GM12878 (cell line): ENCODE results near the gene RANBP17. TPM values are rescaled to one million over a fixed set of nuclear protein-coding genes. Genes with fewer than 3 reads are reported as not detected.

Source experiments
- ATAC-seq: fragments of 200-7000 bp; cut with Tn5 transposase; 3 replicates; pipeline ENCODE4 v1.9.1; 2020; ENCODE audit warnings: mild to moderate bottlenecking, moderate library complexity
- BruUV-seq: library from RNA; stranded (reverse); fragments of 400-500 nt; replicated peaks from 2 replicates; lab custom pipeline; 2021; lab: Mats Ljungman, UMichigan
- CTCF ChIA-PET: fragments of 300-600 bp; sonication (Branson Sonifier 250); formaldehyde crosslinking; extraction: SDS; loops from one replicate; lab custom pipeline; 2021; ENCODE audit warnings: inconsistent platforms; lab: Yijun Ruan, JAX
- POLR2A ChIA-PET: fragments of 350-600 bp; formaldehyde crosslinking; extraction: SDS; loops from one replicate; lab custom pipeline; 2021; ENCODE audit warnings: inconsistent platforms; lab: Charles Lee
- RAD21 ChIA-PET: fragments of 300-600 bp; sonication (Branson Sonifier 250); formaldehyde crosslinking; loops from one replicate; lab custom pipeline; 2023; ENCODE audit warnings: antibody characterized with exemption; ENCODE audit not compliant: unreplicated experiment; lab: Charles Lee
- SMC1A ChIA-PET: fragments of 300-600 bp; sonication (Branson Sonifier 250); formaldehyde crosslinking; loops from one replicate; lab custom pipeline; 2023; ENCODE audit not compliant: unreplicated experiment, uncharacterized antibody; lab: Charles Lee
- DNase-seq: peaks from one replicate; pipeline ENCODE4 v3.0.0-alpha.2; 2011; ENCODE audit warnings: low read depth, low spot score
- FAIRE-seq: peaks from 3 replicates; lab custom pipeline; 2011; peaks lifted over from hg19 to GRCh38; lab: Jason Lieb, UNC
- H2AFZ ChIP-seq: 2 replicates; pipeline ENCODE4 v1.6.0; 2011; ENCODE audit warnings: low read depth, low read length, control low read depth; ENCODE audit not compliant: control insufficient read depth
- H3K27ac ChIP-seq: 2 replicates; pipeline ENCODE4 v1.5.1; 2011; ENCODE audit warnings: control low read depth; ENCODE audit not compliant: control insufficient read depth, insufficient read depth
- H3K27me3 ChIP-seq, 2 experiments: replicated peaks in 1 of 2; 2 replicates each; pipeline versions ENCODE4 v1.6.0 to v1.6.1; 2011; ENCODE audit warnings: low read length in 1 of 2; ENCODE audit not compliant: control insufficient read depth in 2 of 2, insufficient read depth in 2 of 2
- H3K36me3 ChIP-seq, 2 experiments: 2 replicates each; pipeline ENCODE4 v1.5.1; 2011; ENCODE audit warnings: low read length in 1 of 2; ENCODE audit not compliant: control insufficient read depth in 2 of 2, insufficient read depth in 2 of 2
- H3K4me1 ChIP-seq: 2 replicates; pipeline ENCODE4 v1.6.1; 2011; ENCODE audit warnings: mild to moderate bottlenecking, low read length, moderate library complexity, mixed read lengths; ENCODE audit not compliant: control insufficient read depth, insufficient read depth
- H3K4me2 ChIP-seq: 2 replicates; pipeline ENCODE4 v1.6.0; 2011; ENCODE audit warnings: control low read depth; ENCODE audit not compliant: control insufficient read depth, insufficient read depth
- H3K4me3 ChIP-seq: fragments of 200-600 bp; sonication (generic); 2 replicates; pipeline ENCODE4 v1.5.1; 2016
- H3K79me2 ChIP-seq: 2 replicates; pipeline ENCODE4 v1.6.0; 2011; ENCODE audit warnings: low read length; ENCODE audit not compliant: control insufficient read depth, insufficient read depth
- H3K9ac ChIP-seq: 2 replicates; pipeline ENCODE4 v1.8.0; 2011; ENCODE audit warnings: low read length, control low read depth, mixed read lengths; ENCODE audit not compliant: control insufficient read depth, insufficient read depth
- H3K9me3 ChIP-seq: replicated peaks from 3 replicates; pipeline ENCODE4 v1.5.1; 2011; ENCODE audit warnings: mild to moderate bottlenecking, low read length; ENCODE audit not compliant: control insufficient read depth, insufficient read depth
- H4K20me1 ChIP-seq: 2 replicates; pipeline ENCODE4 v1.6.0; 2011; ENCODE audit not compliant: control insufficient read depth, insufficient read depth
- BCL11A ChIP-seq: IDR thresholded peaks from 2 replicates; pipeline ENCODE4 v1.6.1; 2011; ENCODE audit warnings: low read depth, low read length
- CBX5 ChIP-seq: sonication (generic); IDR thresholded peaks from 2 replicates; pipeline ENCODE4 v1.6.1; 2016; ENCODE audit warnings: low read depth, moderate library complexity, mild to moderate bottlenecking, inconsistent platforms
- CHD4 ChIP-seq: fragments of 200-600 bp; sonication (generic); IDR thresholded peaks from 2 replicates; pipeline ENCODE4 v1.6.1; 2016; ENCODE audit warnings: mild to moderate bottlenecking
- CTCF ChIP-seq, 3 experiments: IDR thresholded peaks in 2 of 3; conservative IDR thresholded peaks in 1 of 3; 2 replicates each; pipeline ENCODE4 v1.5.1; 2011; ENCODE audit warnings: low read depth in 3 of 3, low read length in 3 of 3, mild to moderate bottlenecking in 3 of 3, control low read depth in 2 of 3, moderate library complexity in 2 of 3, inconsistent platforms in 1 of 3, mixed read lengths in 1 of 3; ENCODE audit not compliant: control insufficient read depth in 2 of 3, insufficient read depth in 1 of 3; ENCODE audit errors: extremely low read depth in 1 of 3
- HSF1 ChIP-seq: fragments of 150-350 bp; IDR thresholded peaks from 2 replicates; pipeline ENCODE4 v1.6.1; 2014; ENCODE audit warnings: mild to moderate bottlenecking, low read depth, low read length
- IRF4 ChIP-seq: IDR thresholded peaks from 2 replicates; pipeline ENCODE4 v1.6.1; 2011; ENCODE audit warnings: low read depth, low read length
- MAX ChIP-seq: IDR thresholded peaks from 2 replicates; pipeline ENCODE4 v1.6.1; 2012; ENCODE audit warnings: low read depth, low read length, improper control_type of control experiment
- NFYB ChIP-seq: IDR thresholded peaks from 2 replicates; pipeline ENCODE4 v1.6.1; 2011; ENCODE audit warnings: low read depth, mild to moderate bottlenecking, low read length, improper control_type of control experiment, moderate library complexity; ENCODE audit not compliant: insufficient read depth
- NKRF ChIP-seq: fragments of 450-650 bp; conservative IDR thresholded peaks from 2 replicates; pipeline ENCODE4 v1.6.1; 2017; ENCODE audit warnings: mild to moderate bottlenecking, moderate library complexity
- WGBS: methylation state at CpG from one replicate; pipeline ENCODE4 v1.1.6; 2016; ENCODE audit warnings: low lambda C conversion rate; ENCODE audit not compliant: insufficient replicate concordance, insufficient coverage; ENCODE audit errors: missing lambda C conversion rate; 5-methylcytosine and 5-hydroxymethylcytosine counted together
- in situ Hi-C: fragments of 300-500 bp; cut with MboI; formaldehyde crosslinking; loops from 9 replicates; pipeline ENCODE4 v1.14.3; 2018; ENCODE audit warnings: mixed read lengths
- intact Hi-C: fragments of 100-400 bp; cut with micrococcal nuclease; formaldehyde crosslinking; loops from one replicate; pipeline ENCODE4 v1.14.2; 2022; ENCODE audit not compliant: unreplicated experiment
- polyA plus RNA-seq, 11 experiments: library from polyadenylated mRNA; depleted of rRNA in 4 of 11; unstranded in 6 of 11; stranded (reverse) in 5 of 11; fragments of >200 nt; fragmentation: Nextera tagmentation in 4 of 11; fragmentation: Illumina TruSeq in 1 of 11; extraction: Ambion mirVana in 4 of 11; extraction: Trizol in 1 of 11; gene quantifications; 1 replicate in 1 of 11; 2 replicates in 10 of 11; pipeline versions ENCODE4 v1.2.1 to v1.2.3, GENCODE V29; 2011 to 2016; ENCODE audit warnings: inconsistent platforms in 2 of 11, missing spikeins in 2 of 11, low read depth in 1 of 11
- total RNA-seq, 4 experiments: library from RNA; depleted of rRNA in 3 of 4; stranded (reverse); fragments of >200 nt in 3 of 4; fragmentation: Illumina TruSeq in 1 of 4; extraction: Trizol in 1 of 4; gene quantifications; 2 replicates each; pipeline versions ENCODE4 v1.2.1 to v1.2.3, GENCODE V29; 2013 to 2021

Gene RANBP17
- total and polyA plus RNA-seq, 10 of the 15 experiments (the other 5 are each of a cell fraction or from before 2014, with no cell fraction given), result 0.10 TPM; not detected in 9

GRCh38 chr5:171029401-171029800 lies 167.6 kb downstream of the RANBP17 start:
- SMC1A ChIA-PET, result no interaction called here
- ATAC-seq, result no peak
- DNase-seq, result no peak
- RAD21 ChIA-PET, result no interaction called here
- in situ Hi-C loops (no loop called here), intact Hi-C loops (no loop called here)
- BruUV-seq, result no TSS peak
- Histone ChIP-seq H3K4me1 (no peaks in the 10 kb centered on the region), H3K9ac (no peak overlapping the region), H3K9me3 (no peaks in the 10 kb centered on the region), H4K20me1 (no peaks in the 10 kb centered on the region), H3K36me3 (no peaks in the 10 kb centered on the region), H3K4me2 (no peak overlapping the region), H3K27ac (no peak overlapping the region), H3K79me2 (no peaks in the 10 kb centered on the region), H2AFZ (no peak overlapping the region), H3K4me3 (no peak overlapping the region), H3K27me3 (no peaks in the 10 kb centered on the region)
- POLR2A ChIA-PET, result no interaction called here
- TF ChIP-seq CHD4 (no peak), BCL11A (no peak), MAX (no peak), HSF1 (no peak), CTCF (IDR thresholded peaks at IDR 0.05 in 2 of 3, conservative IDR thresholded peaks at IDR 0.05 in 1 of 3; ENCODE audit: control insufficient read depth in 2 of 3, extremely low read depth in 1 of 3, insufficient read depth in 1 of 3, low read depth in 3 of 3, low read length in 3 of 3) (no peak), NFYB (no peak), CBX5 (no peak), IRF4 (no peak), NKRF (no peak)
- CTCF ChIA-PET, result no interaction called here
- 8% methylated on average over 3 of the region's 3 CpGs for WGBS
- FAIRE-seq, result no peak
